Mesendoderm (in vitro differentiated cells): ENCODE data around the gene SVIL.

Source experiments
- DNase-seq: peaks from one replicate; pipeline ENCODE4 v3.0.0; 2013
- H2AK5ac ChIP-seq: 2 replicates; pipeline ENCODE4 v1.6.1; 2013; ENCODE audit warnings: low read length, inconsistent platforms
- H2BK120ac ChIP-seq: 2 replicates; pipeline ENCODE4 v1.6.1; 2013; ENCODE audit warnings: low read depth, mild to moderate bottlenecking, low read length, moderate library complexity, mixed read lengths
- H2BK15ac ChIP-seq: replicated peaks from 2 replicates; pipeline ENCODE4 v1.6.1; 2013; ENCODE audit warnings: low read depth, mild to moderate bottlenecking, moderate library complexity
- H2BK5ac ChIP-seq: 2 replicates; pipeline ENCODE4 v1.6.1; 2013; ENCODE audit warnings: low read length, inconsistent platforms
- H3K18ac ChIP-seq: 2 replicates; pipeline ENCODE4 v1.6.1; 2013; ENCODE audit warnings: mild to moderate bottlenecking, low read length, mixed read lengths
- H3K23ac ChIP-seq: one replicate; pipeline ENCODE4 v1.6.1; 2013; ENCODE audit warnings: low read length
- H3K27ac ChIP-seq: 2 replicates; pipeline ENCODE4 v1.5.1; 2013; ENCODE audit warnings: low read depth, mild to moderate bottlenecking, inconsistent platforms, low read length, moderate library complexity
- H3K27me3 ChIP-seq: 2 replicates; pipeline ENCODE4 v1.6.1; 2013; ENCODE audit warnings: low read length, control low read depth, mild to moderate bottlenecking, inconsistent platforms; ENCODE audit not compliant: insufficient read depth, poor library complexity
- H3K36me3 ChIP-seq: 2 replicates; pipeline ENCODE4 v1.6.1; 2013; ENCODE audit warnings: low read length, inconsistent platforms; ENCODE audit not compliant: control insufficient read depth, insufficient read depth
- H3K4ac ChIP-seq: one replicate; pipeline ENCODE4 v1.6.1; 2013; ENCODE audit warnings: low read depth, mild to moderate bottlenecking, low read length, moderate library complexity
- H3K4me1 ChIP-seq: 2 replicates; pipeline ENCODE4 v1.6.1; 2013; ENCODE audit warnings: low read depth, low read length, inconsistent platforms; ENCODE audit not compliant: control insufficient read depth
- H3K4me2 ChIP-seq: 2 replicates; pipeline ENCODE4 v1.6.1; 2013; ENCODE audit warnings: low read length
- H3K4me3 ChIP-seq: 2 replicates; pipeline ENCODE4 v1.5.1; 2013; ENCODE audit warnings: mild to moderate bottlenecking, low read length
- H3K56ac ChIP-seq: one replicate; pipeline ENCODE4 v1.6.1; 2013; ENCODE audit warnings: low read length
- H3K79me1 ChIP-seq: 2 replicates; pipeline ENCODE4 v1.6.1; 2013; ENCODE audit warnings: low read length, inconsistent platforms
- H3K79me2 ChIP-seq: 2 replicates; pipeline ENCODE4 v1.6.1; 2013; ENCODE audit warnings: mild to moderate bottlenecking, low read length; ENCODE audit not compliant: control insufficient read depth, insufficient read depth
- H3K9ac ChIP-seq: 2 replicates; pipeline ENCODE4 v1.6.1; 2013; ENCODE audit warnings: low read length, inconsistent platforms
- H4K5ac ChIP-seq: one replicate; pipeline ENCODE4 v1.6.1; 2013; ENCODE audit warnings: low read length
- H4K8ac ChIP-seq: one replicate; pipeline ENCODE4 v1.6.1; 2013; ENCODE audit warnings: low read depth, mild to moderate bottlenecking, control low read depth, low read length, moderate library complexity
- WGBS: extraction: QIAGEN DNeasy Blood & Tissue Kit; methylation state at CpG from one replicate; pipeline ENCODE4 v1.1.7; 2013; ENCODE audit warnings: low lambda C conversion rate, missing lambda C conversion rate; ENCODE audit not compliant: insufficient coverage; ENCODE audit errors: extremely low coverage; 5-methylcytosine and 5-hydroxymethylcytosine counted together

The SVIL gene

DNA sequence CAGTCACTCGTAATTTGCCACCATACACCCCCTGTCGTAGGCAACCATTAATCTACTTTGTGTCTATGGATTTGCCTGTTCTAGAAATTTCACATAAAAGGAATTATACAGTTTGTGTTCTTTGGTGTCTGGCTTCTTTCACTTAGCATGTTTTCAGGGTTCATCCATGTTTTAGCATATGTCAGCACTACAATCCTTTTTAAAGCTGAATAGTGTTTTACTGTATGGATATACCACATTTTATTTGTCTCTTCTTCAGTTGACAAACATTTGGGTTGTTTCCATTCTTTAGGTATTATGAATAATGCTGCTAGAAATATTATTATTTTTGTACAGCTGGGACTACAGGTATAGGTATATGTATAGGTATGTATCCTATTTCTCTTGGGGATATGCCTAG, 17.4 kb upstream of the SVIL start:
- Histone ChIP-seq H2AK5ac (no peak overlapping the region), H3K27ac (no peak overlapping the region), H3K79me2 (no peaks in the 10 kb centered on the region), H3K23ac (no peak overlapping the region), H2BK15ac (no peak overlapping the region), H3K36me3 (no peaks in the 10 kb centered on the region), H3K4me2 (no peak overlapping the region), H4K8ac (no peak overlapping the region), H3K4me3 (no peak overlapping the region), H4K5ac (no peak overlapping the region), H3K79me1 (no peaks in the 10 kb centered on the region), H3K9ac (no peak overlapping the region), H3K56ac (no peak overlapping the region), H2BK5ac (no peak overlapping the region), H3K4ac (no peak overlapping the region), H3K27me3 (no peaks in the 10 kb centered on the region), H3K4me1 (no peaks in the 10 kb centered on the region), H2BK120ac (no peak overlapping the region), H3K18ac (no peak overlapping the region)
- WGBS: no CpG with 5 or more reads among the region's 2 CpGs
- no peak for DNase-seq

DNA sequence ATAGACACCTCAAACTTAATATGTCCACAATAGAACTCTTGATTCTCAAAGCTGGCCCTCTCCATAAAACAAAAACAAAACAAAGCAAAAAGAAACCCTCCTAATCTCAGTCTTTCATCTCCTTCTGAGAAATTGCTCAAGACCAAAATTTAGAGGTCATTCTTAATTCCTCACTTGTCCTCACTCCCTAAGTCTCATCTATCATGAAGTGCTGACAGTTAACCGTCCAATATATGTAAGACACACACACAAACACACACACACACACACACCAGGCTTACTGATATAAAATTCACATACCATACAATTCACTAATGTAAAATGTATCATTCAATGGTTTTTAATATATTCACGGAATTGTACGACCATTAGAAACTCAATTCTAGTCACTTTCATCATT, 17.0 kb upstream of the SVIL start:
- no peak for DNase-seq
- H2BK5ac ChIP-seq: no peak overlapping the region
- H3K23ac ChIP-seq: no peak overlapping the region
- H4K8ac ChIP-seq: no peak overlapping the region
- no peaks in the 10 kb centered on the region for H3K79me1 ChIP-seq
- H3K4me3 ChIP-seq: no peak overlapping the region
- H3K4ac ChIP-seq: no peak overlapping the region
- no peaks in the 10 kb centered on the region for H3K4me1 ChIP-seq
- H3K27ac ChIP-seq: no peak overlapping the region
- H2BK15ac ChIP-seq: no peak overlapping the region
- no peaks in the 10 kb centered on the region for H3K36me3 ChIP-seq
- H3K79me2 ChIP-seq: no peaks in the 10 kb centered on the region
- WGBS: no CpG with 5 or more reads among the region's 3 CpGs
- H3K4me2 ChIP-seq: no peak overlapping the region
- H2BK120ac ChIP-seq: no peak overlapping the region
- H3K9ac ChIP-seq: no peak overlapping the region
- no peaks in the 10 kb centered on the region for H3K27me3 ChIP-seq
- no peak overlapping the region for H3K56ac ChIP-seq
- H3K18ac ChIP-seq: no peak overlapping the region
- H4K5ac ChIP-seq: no peak overlapping the region
- H2AK5ac ChIP-seq: no peak overlapping the region

GRCh38 chr10:29650552-29650944, 15.8 kb upstream of the SVIL start:
- Histone ChIP-seq H4K8ac (no peak overlapping the region), H3K27me3 (no peaks in the 10 kb centered on the region), H3K27ac (no peak overlapping the region), H3K9ac (no peak overlapping the region), H3K4me1 (no peaks in the 10 kb centered on the region), H3K4me3 (no peak overlapping the region), H2BK15ac (no peak overlapping the region), H4K5ac (no peak overlapping the region), H3K56ac (no peak overlapping the region), H2BK120ac (no peak overlapping the region), H3K79me1 (no peaks in the 10 kb centered on the region), H3K4ac (no peak overlapping the region), H2AK5ac (no peak overlapping the region), H2BK5ac (no peak overlapping the region), H3K36me3 (no peaks in the 10 kb centered on the region), H3K18ac (no peak overlapping the region), H3K79me2 (no peaks in the 10 kb centered on the region), H3K4me2 (no peak overlapping the region), H3K23ac (no peak overlapping the region)
- DNase-seq: no peak
- WGBS: no CpG with 5 or more reads among the region's 1 CpG

- no peak for DNase-seq
- WGBS: no CpG with 5 or more reads among the region's 7 CpGs
- no peak overlapping the region for H3K27ac ChIP-seq
Measured at GRCh38 chr10:29649561-29650551, 15.1 kb upstream of the SVIL start.

DNA sequence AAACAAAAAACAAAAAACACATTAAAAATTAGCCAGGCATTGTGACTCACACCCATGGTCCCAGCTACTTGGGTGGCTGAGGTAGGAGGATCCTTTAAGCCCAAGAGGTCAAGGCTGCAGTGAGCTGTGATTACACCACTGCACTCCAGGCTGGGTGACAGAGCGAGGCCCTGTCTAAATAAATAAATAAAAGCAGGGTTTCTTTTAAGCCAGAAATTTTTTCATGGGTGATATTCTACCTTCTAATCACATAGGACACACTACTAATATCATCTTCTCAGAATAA, 14.2 kb upstream of the SVIL start:
- Histone ChIP-seq H3K9ac (no peak overlapping the region), H3K27ac (no peak overlapping the region), H2BK120ac (no peak overlapping the region), H4K8ac (no peak overlapping the region), H3K27me3 (no peaks in the 10 kb centered on the region), H3K36me3 (no peaks in the 10 kb centered on the region), H2BK5ac (no peak overlapping the region), H4K5ac (no peak overlapping the region), H3K4me2 (no peak overlapping the region), H2BK15ac (no peak overlapping the region), H3K4me3 (no peak overlapping the region), H3K4me1 (no peaks in the 10 kb centered on the region), H3K18ac (no peak overlapping the region), H3K79me2 (no peaks in the 10 kb centered on the region), H2AK5ac (no peak overlapping the region), H3K56ac (no peak overlapping the region), H3K4ac (no peak overlapping the region), H3K23ac (no peak overlapping the region), H3K79me1 (no peaks in the 10 kb centered on the region)
- whole genome bisulfite sequencing: no CpG with 5 or more reads among the region's 1 CpG
- DNase-seq: no peak

More at GRCh38 chr10:29649561-29650551, 15.1 kb upstream of the SVIL start:
- H3K79me2 ChIP-seq: no peaks in the 10 kb centered on the region
- H3K4me1 ChIP-seq: no peaks in the 10 kb centered on the region
- no peak overlapping the region for H3K23ac ChIP-seq
- H3K56ac ChIP-seq: no peak overlapping the region
- no peak overlapping the region for H2BK120ac ChIP-seq
- no peak overlapping the region for H3K4me2 ChIP-seq
- H2BK15ac ChIP-seq: no peak overlapping the region
- H3K18ac ChIP-seq: no peak overlapping the region
- H4K5ac ChIP-seq: no peak overlapping the region
- no peak overlapping the region for H3K4ac ChIP-seq
- no peak overlapping the region for H2AK5ac ChIP-seq
- H3K36me3 ChIP-seq: no peaks in the 10 kb centered on the region
- H3K79me1 ChIP-seq: no peaks in the 10 kb centered on the region
- H3K27me3 ChIP-seq: no peaks in the 10 kb centered on the region
- H3K9ac ChIP-seq: no peak overlapping the region
- no peak overlapping the region for H2BK5ac ChIP-seq
- no peak overlapping the region for H3K4me3 ChIP-seq
- no peak overlapping the region for H4K8ac ChIP-seq
